ENCODE data around the gene STIL.
"Not testable (repeated sequence)": the region's sequence is repeated elsewhere in the genome, so short reads cannot be mapped to it uniquely, and the experiment has no call there.

STIL gene

DNA sequence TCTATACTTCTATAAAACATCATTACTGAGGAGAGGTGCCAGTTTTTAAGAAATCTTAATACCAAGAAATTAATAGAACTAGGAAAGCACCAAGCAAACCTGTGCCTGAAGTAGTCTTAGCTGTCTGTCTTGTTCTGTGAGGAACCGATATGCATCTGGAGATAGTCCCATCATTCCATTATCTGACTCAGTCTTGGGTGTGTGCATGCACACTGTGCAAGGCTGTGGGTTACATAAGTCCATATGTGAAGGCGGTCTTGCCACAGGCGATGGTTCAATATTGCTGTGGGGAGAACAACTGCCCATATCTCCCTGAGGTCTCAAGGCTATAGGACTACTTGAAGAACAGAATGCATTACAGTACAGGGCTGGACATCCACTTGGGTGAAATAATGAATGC, 33.8 kb downstream of the STIL start:
- DNase-seq (ENCODE audit: low spot score) = no peak
- Histone ChIP-seq H3K27ac (no peak overlapping the region), H3K4me3 (no peak overlapping the region)
- TF ChIP-seq, protein P1, sequence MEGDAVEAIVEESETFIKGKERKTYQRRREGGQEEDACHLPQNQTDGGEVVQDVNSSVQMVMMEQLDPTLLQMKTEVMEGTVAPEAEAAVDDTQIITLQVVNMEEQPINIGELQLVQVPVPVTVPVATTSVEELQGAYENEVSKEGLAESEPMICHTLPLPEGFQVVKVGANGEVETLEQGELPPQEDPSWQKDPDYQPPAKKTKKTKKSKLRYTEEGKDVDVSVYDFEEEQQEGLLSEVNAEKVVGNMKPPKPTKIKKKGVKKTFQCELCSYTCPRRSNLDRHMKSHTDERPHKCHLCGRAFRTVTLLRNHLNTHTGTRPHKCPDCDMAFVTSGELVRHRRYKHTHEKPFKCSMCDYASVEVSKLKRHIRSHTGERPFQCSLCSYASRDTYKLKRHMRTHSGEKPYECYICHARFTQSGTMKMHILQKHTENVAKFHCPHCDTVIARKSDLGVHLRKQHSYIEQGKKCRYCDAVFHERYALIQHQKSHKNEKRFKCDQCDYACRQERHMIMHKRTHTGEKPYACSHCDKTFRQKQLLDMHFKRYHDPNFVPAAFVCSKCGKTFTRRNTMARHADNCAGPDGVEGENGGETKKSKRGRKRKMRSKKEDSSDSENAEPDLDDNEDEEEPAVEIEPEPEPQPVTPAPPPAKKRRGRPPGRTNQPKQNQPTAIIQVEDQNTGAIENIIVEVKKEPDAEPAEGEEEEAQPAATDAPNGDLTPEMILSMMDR (IDR thresholded peaks at IDR 0.05) = no peak

DNA sequence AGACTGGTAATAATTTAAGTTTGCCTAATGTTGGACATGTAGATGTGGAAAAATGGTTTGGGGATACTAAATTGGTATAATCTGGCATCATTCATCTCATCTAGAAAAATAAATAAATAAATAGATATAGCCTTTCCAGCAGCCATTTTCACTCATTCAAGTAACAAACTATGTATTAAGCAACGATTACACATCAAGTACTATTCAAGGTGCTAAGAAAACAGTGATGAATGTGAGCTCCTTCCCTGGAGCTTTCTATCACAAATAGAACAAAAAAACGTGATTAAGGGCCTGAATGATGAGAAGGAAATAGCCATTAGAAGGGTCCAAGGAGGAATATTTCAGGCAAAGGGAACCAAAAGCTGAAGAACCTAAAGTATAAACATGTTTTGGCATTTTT, 37.1 kb downstream of the STIL start:
- no peak overlapping the region for H3K4me3 ChIP-seq
- no peak for DNase-seq (ENCODE audit: low spot score)
- TF ChIP-seq, protein P1 (IDR thresholded peaks at IDR 0.05) = no peak
- H3K27ac ChIP-seq = no peak overlapping the region

DNA sequence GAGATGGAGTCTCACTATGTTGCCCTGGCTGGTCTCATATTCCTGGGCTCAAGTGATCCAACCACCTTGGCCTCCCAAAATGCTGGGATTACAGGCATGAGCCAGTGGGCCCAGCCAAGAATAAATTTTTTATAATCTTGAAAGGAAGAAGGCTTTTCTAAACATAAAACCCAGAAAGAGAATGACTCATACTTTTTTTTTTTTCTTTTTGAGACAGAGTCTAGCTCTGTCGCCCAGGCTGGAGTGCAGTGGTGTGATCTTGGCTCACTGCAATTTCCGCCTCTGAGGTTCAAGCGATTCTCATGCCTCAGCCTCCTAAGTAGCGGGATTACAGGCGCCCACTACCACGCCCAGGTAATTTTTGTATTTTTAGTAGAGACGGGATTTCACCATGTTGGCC, 38.1 kb downstream of the STIL start:
- H3K4me3 ChIP-seq; DNase-seq (ENCODE audit: low spot score); H3K27ac ChIP-seq: not testable (repeated sequence)

DNA sequence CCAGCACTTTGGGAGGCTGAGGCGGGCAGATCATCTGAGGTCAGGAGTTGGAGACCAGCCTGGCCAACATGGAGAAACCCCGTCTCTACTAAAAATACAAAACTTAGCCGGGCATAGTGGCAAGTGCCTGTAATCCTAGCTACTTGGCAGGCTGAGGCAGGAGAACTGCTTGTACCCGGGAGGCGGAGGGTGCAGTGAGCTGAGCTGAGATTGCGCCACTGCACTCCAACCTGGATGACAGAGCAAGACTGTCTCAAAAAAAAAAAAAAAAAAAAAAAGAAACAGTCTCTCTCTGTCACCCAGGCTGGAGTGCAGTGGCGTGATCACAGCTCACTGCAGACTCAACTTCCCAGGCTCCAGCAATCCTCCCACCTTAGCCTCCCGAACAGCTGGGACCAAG, 48.4 kb downstream of the STIL start:
- not testable (repeated sequence) for H3K4me3 ChIP-seq; DNase-seq (ENCODE audit: low spot score); H3K27ac ChIP-seq

DNA sequence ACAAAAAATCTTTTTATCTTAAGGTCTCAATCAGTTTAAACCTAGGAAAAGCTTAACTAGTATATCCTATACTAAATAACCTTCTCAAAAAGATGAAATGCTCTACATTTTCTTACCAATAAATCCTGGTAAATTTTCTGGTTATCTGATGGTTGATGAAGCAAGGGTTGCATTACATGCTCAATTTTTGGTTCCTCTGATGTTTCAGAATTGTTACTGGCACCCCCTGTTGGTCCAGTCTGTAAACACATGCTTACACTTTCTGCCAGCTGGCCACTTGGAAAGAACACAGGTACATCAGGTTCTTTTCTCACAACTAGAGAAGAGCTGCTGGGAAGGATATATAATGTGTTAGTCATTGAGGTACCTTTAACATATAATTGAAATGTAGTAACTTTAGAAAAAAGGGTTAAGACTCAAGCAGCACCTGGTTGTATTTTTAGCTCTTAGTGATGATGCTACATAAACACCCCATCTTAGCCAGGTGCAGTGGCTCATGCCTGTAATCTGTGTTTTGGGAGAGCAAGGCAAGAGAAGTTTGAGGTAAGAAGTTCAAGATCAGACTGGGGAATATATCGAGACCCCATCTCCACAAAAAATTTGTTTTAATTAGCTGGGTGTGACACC, 51.0 kb downstream of the STIL start:
- no peak for DNase-seq (ENCODE audit: low spot score)
- TF ChIP-seq, protein P1 (IDR thresholded peaks at IDR 0.05) = peak; percentile 16
- H3K4me3 ChIP-seq = no peak overlapping the region
- no peak overlapping the region for H3K27ac ChIP-seq

DNA sequence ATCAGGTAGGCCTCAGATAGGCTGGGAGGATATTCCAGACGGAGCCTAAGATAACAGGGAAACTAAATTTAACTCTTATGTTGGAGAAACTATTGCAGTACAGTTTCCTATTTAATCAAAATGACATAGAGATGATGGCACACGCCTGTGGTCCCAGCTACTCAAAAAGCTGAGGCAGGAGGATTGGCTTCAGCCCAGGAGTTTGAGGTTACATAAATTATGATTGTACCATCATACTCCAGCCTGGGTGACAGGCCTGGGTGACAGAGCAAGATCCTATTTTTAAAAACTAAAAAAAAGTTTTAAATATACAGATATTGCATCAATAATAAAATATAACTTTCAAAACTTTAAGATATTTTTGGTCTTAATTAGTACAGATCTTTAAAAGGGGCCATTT, 56.7 kb downstream of the STIL start:
- no peak overlapping the region for H3K4me3 ChIP-seq
- TF ChIP-seq, protein P1 (IDR thresholded peaks at IDR 0.05) = no peak
- H3K27ac ChIP-seq = no peak overlapping the region
- no peak for DNase-seq (ENCODE audit: low spot score)

DNA sequence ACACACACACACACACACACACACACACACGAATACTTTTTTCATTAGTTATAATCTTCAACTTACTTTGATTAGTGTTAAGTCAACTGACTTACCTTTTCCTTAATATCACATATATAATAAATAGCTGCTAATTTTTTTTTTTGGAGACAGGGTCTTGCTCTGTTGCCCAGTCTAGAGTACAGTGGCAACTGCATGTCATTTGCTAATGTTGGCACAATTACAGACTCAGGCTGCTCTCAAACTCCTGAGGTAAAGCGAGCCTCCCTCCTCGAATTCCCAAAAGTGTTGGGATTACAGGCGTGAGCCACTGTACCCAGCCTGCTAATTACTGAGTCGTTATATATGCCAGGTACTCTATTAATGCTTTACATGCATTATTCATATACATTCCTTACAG, 61.2 kb downstream of the STIL start:
- H3K4me3 ChIP-seq = no peak overlapping the region
- TF ChIP-seq, protein P1 (IDR thresholded peaks at IDR 0.05) = no peak
- DNase-seq (ENCODE audit: low spot score) = no peak
- no peak overlapping the region for H3K27ac ChIP-seq

DNA sequence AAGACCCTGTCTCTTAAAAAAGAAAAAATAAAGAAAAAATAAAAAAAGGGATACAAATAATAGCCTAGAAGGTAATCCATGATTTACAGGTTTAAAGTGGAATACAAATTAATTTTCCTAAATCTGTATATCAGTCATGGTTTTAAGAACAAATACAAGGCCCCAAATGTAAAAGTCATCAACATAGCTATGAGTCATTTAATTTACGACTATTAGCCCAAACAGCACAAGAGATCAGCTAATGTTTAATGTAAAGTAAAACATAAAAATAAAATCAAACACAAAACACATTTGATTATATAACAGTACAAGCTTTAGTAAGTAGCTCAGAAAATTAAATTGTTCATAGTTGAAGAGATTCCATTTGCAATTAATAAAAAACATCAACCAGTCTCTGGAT, 61.6 kb downstream of the STIL start:
- TF ChIP-seq, protein P1 (IDR thresholded peaks at IDR 0.05) = no peak
- H3K27ac ChIP-seq = no peak overlapping the region

More for the DNA sequence above, 61.6 kb downstream of the STIL start:
- no peak for DNase-seq (ENCODE audit: low spot score)
- H3K4me3 ChIP-seq = no peak overlapping the region
